ENCODE data around the gene COL23A1.
"Not testable (repeated sequence)": the region's sequence is repeated elsewhere in the genome, so short reads cannot be mapped to it uniquely, and the experiment has no call there.

The COL23A1 gene

DNA sequence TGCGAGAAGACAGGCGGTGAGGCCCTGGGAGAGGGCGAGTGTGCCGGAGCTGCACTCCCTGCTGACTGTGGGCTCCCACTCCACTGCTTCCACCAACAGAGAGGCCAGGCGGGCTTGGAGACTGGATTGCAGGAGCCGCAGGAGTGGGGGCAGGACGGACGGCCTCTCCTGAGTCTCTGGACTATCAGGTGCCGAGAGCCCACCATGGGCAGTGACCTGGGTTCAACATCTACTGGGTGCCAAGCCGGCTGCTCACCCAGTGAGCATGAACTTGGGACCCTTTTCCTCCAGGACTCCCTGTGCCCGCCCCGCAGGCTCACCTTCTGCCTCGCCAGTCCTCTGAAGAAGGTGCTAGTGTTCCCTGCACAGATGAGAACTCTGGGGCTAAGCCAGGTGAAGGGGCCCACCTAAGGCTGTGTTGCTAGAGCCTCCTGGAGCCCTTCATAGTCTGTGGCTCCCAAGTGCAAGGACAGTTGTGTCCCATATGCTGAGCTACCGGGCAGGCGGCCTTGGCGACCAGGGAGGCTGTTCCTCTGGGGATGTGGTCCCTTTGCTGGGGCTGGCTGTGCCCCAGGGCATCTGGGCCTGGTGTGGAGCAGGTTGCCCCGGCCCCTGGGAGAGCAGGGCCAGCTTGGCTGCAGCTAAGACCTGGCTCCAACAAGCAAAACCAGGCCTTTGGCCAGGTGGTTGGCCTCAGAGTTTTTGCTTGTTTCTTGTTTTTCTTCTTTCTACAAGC is 279.9 kb downstream of the COL23A1 start:
- DNase-seq: no peak

DNA sequence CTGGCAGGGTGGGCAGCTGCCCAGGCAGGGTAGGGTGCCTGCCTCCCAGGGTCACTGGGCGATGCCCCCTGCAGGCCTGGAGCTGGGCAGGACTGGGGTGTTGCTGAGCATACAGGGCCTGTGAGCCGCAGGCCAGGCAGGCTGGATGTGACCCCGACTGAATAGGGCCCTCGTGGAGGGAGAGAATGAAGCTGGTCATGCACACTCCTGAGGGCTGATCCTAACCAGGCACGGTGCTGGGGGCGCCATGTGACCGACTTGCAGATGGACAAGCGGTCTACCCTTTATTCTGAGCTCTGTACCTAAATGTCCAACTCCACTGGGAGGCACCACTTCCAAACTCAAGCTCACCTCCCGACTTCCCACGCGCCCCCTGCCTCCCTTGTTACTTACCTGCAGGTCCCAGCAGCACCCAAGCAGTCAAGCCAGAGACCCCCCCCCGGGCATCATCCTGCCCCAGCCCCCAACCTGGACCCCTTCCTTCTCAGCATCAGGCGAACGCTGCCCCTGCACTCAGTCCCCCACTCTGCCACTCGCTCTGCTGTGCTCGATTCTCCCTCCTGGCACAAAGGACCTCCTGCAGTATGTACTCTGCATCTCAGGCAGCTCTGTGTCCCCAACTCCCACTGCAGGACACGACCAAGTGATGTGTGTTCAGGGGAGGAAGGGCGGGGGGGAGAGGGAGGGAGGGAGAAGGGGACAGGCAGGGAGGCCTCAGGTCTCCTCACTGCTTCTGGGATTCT is 280.8 kb downstream of the COL23A1 start:
- DNase-seq: no peak

DNA sequence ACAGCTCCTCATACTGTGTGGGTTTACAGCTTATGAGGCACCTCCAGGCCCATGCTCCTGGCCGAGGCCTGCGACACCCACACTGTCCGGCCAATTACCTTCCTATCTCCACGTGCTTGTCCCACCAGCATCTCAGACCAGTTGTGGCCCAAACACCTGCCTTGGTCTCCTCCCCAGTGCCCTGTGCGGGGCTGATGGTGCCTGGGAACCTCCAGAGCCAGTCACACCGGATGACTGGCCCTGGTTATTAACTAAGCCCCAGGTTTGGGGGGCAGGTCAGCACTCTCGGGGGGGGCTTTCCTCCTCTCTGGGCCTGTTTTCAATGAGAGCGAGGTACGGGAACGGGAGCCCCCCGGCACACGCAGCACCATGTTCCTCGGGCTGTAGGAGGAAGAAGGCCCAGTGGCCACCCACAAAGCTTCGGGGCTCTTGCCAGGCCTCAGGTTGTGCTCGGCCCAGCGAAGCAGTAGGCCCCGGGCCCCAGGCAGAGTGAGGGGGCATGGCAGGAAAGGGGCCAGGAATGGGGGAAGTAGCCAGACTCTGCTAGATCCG is 281.6 kb downstream of the COL23A1 start:
- DNase-seq: no peak

DNA sequence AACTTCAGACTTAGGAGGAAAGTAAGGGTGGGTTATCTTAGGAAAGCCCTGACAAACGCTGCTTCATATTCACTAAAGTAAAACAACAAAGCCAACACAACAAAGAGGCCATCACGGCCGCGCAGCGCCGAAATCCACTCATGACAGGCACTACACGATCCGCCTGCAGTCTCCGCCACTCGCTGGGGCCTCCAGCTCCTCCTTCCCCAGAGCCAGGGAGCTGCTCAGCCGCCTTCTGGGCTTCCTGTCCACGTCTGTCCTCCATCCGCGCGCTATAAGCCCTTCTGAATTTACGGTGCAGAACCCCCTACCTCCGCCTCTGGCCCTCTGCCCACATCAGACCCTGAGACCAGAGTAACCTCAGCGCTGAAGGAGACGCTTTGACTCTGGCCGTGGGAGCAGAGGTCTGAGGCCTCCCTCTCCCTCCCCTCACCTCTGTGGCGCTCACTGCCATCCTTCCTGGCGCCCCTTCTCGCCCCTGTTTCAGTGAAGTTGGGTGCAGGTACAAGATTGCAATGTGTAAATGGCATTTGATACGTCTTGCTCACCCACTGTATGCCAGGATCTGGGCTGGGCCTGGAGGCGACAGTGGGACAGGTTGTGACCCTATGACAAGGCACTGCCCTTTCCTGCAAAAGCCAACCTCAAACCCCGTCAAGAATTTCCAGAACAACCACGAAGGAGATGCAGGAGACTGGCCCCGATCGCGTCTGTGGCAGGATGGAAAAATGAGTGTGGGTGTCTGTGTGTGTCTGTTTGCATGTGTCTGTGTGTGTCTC is 282.7 kb downstream of the COL23A1 start:
- DNase-seq: no peak

GRCh38 chr5:178306430-178307225 is 283.6 kb downstream of the COL23A1 start:
- DNase-seq: no peak

- DNase-seq: no peak
These were observed 284.4 kb downstream of the COL23A1 start for GRCh38 chr5:178305801-178306200.

- no peak for DNase-seq
These were observed 285.2 kb downstream of the COL23A1 start for GRCh38 chr5:178304761-178305645.

- no peak for DNase-seq
These were observed 286.2 kb downstream of the COL23A1 start for GRCh38 chr5:178304016-178304415.

GRCh38 chr5:178302321-178302720 is 287.9 kb downstream of the COL23A1 start:
- not testable (repeated sequence) for DNase-seq

DNA sequence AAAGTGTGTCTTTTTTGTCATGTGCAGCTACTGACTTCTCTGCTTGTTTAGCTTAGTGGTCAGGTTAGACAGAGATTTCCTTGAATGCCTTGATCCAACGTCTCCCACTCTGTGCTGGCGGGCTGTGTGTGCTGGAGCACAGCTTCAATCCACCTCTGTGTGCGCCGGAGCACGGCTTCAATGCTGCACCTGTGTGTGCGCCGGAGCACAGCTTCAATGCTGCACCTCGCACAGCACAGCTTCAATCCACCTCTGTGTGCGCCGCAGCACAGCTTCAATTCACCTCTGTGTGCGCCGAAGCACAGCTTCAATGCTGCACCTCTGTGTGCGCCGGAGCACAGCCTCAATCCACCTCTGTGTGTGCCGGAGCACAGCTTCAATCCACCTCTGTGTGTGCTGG is 288.6 kb downstream of the COL23A1 start:
- no peak for DNase-seq

DNA sequence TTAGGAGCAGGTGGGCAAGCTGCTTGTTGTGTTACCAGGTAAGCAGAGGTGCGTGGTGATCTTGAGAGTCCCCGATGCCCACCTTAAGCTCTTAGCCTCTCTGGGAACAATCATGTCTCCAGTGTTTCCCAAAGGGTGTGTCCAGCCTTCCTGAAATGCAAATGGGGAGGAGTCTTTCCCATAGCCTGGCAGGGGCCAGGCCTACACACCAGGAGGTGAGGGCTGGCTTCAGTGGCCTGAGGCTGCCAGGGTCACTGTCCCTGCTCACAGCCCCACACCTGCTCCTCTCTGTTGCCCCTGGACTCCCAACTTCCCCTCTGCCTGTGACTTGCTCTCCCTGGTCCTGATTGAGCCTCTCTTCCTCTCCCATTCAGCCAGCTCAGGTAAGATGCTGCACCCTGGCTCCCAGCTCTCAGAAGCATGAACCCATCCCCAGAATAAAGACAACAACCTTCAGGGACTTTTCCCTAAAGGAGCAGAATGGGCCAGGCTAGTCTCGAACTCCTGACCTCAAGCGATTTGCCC is 291.8 kb downstream of the COL23A1 start:
- no peak for DNase-seq

- no peak for DNase-seq
These were observed 292.4 kb downstream of the COL23A1 start for GRCh38 chr5:178297751-178298150.

GRCh38 chr5:178296066-178296465 is 294.1 kb downstream of the COL23A1 start:
- DNase-seq: no peak

GRCh38 chr5:178295589-178295988 is 294.6 kb downstream of the COL23A1 start:
- no peak for DNase-seq

DNA sequence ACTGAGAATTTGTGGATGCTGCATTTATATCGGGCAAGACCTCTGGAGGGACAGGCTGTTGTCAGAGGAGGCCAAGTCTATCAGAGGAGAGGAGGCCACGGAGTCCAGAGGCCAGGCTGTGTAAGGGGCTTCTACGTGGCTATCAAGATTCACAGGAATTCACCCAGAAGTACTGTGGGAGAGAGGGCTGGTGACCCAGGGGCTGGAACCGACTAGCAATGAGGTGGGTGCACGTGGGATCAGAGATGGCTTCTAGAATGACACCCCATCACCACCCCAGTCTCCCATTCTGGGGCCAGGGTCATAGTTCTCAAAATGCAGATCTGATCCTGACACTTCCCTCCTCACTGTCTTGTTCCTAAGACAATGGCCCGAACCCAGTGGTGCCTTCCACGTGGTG is 296.4 kb downstream of the COL23A1 start:
- no peak for DNase-seq

DNA sequence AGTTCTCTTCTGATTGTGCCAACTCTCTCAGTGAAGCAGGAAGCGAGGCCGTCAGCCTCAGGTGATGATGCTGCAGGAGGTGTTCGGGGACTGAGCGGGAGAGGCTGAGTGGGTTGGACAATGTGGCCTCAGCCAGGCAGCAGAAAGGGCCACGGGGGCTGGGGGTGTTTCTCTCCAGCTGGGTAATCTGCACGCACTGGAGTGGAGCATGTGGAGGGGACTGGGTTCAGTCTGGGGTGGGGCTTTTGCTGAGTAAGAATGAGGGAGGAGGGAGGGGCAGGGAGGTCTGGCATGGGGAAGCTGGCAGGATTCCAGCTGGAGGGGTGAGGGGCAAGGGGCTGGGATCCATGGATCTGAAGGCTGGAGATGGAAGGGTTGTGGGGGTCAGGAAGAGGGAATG is 296.8 kb downstream of the COL23A1 start:
- no peak for DNase-seq

GRCh38 chr5:178292826-178293205 is 297.4 kb downstream of the COL23A1 start:
- DNase-seq: no peak

DNA sequence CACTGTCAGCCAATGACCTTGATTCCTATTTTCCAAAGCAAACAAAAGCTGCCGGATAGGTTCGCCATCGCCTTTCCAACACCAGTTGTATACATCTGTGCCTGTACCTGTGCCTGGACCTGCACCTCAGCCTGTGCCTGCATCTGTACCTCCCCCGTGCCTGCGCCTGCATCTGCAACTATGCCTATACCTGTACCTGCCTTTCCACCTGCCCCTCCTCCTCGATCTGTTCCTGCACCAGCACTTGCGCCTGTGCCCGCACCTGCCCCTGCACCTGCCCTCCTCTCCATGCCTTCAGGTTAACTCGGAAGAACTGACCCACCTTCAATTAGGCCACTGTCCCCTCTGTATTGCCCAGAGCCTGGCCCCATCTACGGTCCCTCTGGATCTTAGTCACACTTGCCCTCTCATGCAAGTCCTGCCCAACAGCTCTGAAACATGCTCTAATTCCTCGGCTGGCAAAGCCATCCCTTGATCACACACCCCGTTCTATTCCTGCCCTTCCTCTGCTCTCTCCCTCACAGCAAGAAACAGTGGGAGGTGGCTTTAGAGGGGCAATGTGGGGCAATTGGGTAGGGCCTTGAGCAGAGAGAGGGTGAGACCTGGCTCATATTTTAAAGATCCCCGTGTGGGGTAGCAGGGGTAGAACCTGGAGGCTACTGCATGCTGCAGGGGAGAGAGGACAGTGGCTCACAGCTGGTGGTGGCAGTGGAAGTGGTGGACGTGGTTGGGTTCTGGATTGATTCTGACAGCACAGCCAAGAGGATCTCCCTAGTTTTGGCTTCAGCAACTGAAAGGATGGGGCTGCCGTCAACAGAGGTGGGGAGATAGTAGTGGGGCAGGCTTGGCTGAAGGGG is 298.0 kb downstream of the COL23A1 start:
- DNase-seq: no peak

DNA sequence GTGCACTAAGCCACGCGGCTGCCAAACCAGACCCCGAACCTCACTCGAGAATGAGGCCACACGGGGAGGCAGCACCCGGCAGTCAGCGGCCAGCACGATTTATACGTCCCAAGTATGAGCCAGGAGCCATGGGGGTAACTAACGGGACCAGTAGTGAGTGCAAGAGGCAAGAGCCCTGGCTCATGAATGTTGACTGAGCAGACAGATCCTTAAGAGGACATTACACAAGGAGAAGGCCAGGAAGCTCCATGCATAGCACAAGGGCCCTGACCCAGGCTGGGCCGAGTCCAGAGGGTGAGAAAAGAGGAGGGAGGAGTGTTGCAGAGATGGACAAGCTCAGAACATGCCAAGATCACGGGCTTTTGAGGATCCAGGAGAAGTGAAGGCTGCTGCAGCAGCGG is 299.0 kb downstream of the COL23A1 start:
- no peak for DNase-seq

DNA sequence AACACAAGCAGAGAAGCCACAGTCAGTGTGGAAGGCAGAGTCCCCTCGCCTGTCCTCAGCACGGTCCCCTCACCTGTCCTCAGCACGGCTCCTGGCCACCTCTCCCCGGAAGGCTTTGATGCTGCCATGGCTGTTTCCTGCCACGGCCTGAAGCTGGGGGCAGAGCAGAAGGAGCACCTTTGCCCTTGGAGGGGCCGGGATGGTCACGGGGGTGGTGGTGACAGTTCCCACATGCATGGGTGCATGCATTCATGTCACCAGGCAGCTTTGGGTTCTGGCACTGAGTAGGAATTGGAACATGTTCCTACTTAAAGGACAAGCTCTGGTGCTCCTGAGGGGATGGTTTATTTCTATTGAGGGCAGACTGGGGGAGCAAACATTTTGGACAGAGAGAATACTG is 299.8 kb downstream of the COL23A1 start:
- DNase-seq: no peak
